ENCODE measurements around the gene SNX3. TPM values are rescaled to one million over a fixed set of nuclear protein-coding genes. Genes with fewer than 3 reads are reported as not detected.
A peak's percentile ranks its signal among the peaks of the same experiment; 100 is the strongest.
"Not testable (repeated sequence)": the region's sequence is repeated elsewhere in the genome, so short reads cannot be mapped to it uniquely, and the experiment has no call there.

Gene SNX3
- total and polyA plus RNA-seq, 10 donors, result 132 to 236 (median 170) TPM

GRCh38 chr6:108252055-108252454 is 8.8 kb downstream of the SNX3 start:
- Histone ChIP-seq H3K4me1 (peaks cover 41 to 100% (median 88%) of the 10 kb centered on the region in 6 donors), H3K9me3 (no peaks in the 10 kb centered on the region), H3K4me3 (no peak overlapping the region), H3K27ac (peak overlapping the region in 3 of 8 donors; percentile 6 to 21 (median 14)), H3K27me3 (replicated peaks in 1 of 7) (no peaks in the 10 kb centered on the region), H3K36me3 (peaks cover 0 to 61% (median 4%) of the 10 kb centered on the region in 6 donors)
- intact Hi-C loops (cut with DNase I; ENCODE audit: low total_unique reads), result no loop called here
- 71 to 89% (median 75%) methylated on average over 5 of the region's 5 CpGs for WGBS, 5 donors
- DNase-seq, result no peak
- TF ChIP-seq POLR2A (IDR thresholded peaks at IDR 0.05) (no peak), CTCF (IDR thresholded peaks at IDR 0.05 in 8 of 11, conservative IDR thresholded peaks at IDR 0.05 in 3 of 11) (no peak), POLR2AphosphoS5 (IDR thresholded peaks at IDR 0.05) (no peak)

GRCh38 chr6:108251252-108251651 is 9.6 kb downstream of the SNX3 start:
- peak overlapping the region in 4 of 8 donors; percentile 6 to 21 (median 16) for H3K27ac ChIP-seq
- H3K4me3 ChIP-seq, result no peak overlapping the region
- H3K27me3 ChIP-seq (replicated peaks in 1 of 7), result no peaks in the 10 kb centered on the region
- peaks cover 34 to 98% (median 82%) of the 10 kb centered on the region in 6 donors for H3K4me1 ChIP-seq
- intact Hi-C loops (cut with DNase I; ENCODE audit: low total_unique reads), result no loop called here
- 59 to 84% (median 71%) methylated on average over 2 of the region's 2 CpGs for WGBS, 5 donors
- DNase-seq, result no peak
- TF ChIP-seq POLR2A (IDR thresholded peaks at IDR 0.05), result no peak
- no peak for TF ChIP-seq CTCF (IDR thresholded peaks at IDR 0.05 in 8 of 11, conservative IDR thresholded peaks at IDR 0.05 in 3 of 11)
- no peak for TF ChIP-seq POLR2AphosphoS5 (IDR thresholded peaks at IDR 0.05)
- no peaks in the 10 kb centered on the region for H3K9me3 ChIP-seq
- H3K36me3 ChIP-seq, result peaks cover 0 to 64% (median 4%) of the 10 kb centered on the region in 6 donors

- Histone ChIP-seq H3K9me3 (peaks cover 0 to 6% (median under 1%) of the 10 kb centered on the region in 8 donors), H3K4me3 (no peak overlapping the region), H3K4me1 (peaks cover 32 to 89% (median 73%) of the 10 kb centered on the region in 6 donors), H3K27ac (peak overlapping the region in 3 of 8 donors; percentile 13 to 26 (median 18)), H3K36me3 (peaks cover 0 to 57% (median 7%) of the 10 kb centered on the region in 6 donors), H3K27me3 (replicated peaks in 1 of 7) (no peaks in the 10 kb centered on the region)
- TF ChIP-seq CTCF (IDR thresholded peaks at IDR 0.05 in 8 of 11, conservative IDR thresholded peaks at IDR 0.05 in 3 of 11), result peak in 1 of 11 experiments; percentile 12
- no peak for TF ChIP-seq POLR2AphosphoS5 (IDR thresholded peaks at IDR 0.05)
- DNase-seq, result no peak
- WGBS, 5 donors, result 65 to 86% (median 70%) methylated on average over 2 of the region's 2 CpGs
- intact Hi-C loops (cut with DNase I; ENCODE audit: low total_unique reads), result no loop called here
These were observed 10.5 kb downstream of the SNX3 start for GRCh38 chr6:108250240-108250866.

GRCh38 chr6:108247965-108248536 is 12.8 kb downstream of the SNX3 start:
- Histone ChIP-seq H3K9me3 (peaks cover 0 to 9% (median 3%) of the 10 kb centered on the region in 8 donors), H3K4me1 (peaks cover 20 to 77% (median 52%) of the 10 kb centered on the region in 6 donors), H3K4me3 (no peak overlapping the region), H3K36me3 (peaks cover 0 to 66% (median 11%) of the 10 kb centered on the region in 6 donors), H3K27me3 (replicated peaks in 1 of 7) (no peaks in the 10 kb centered on the region), H3K27ac (peak overlapping the region in 1 of 8 donors; percentile 48)
- WGBS, 5 donors, result 86 to 97% (median 95%) methylated on average over 1 of the region's 1 CpG
- no peak for TF ChIP-seq CTCF (IDR thresholded peaks at IDR 0.05 in 8 of 11, conservative IDR thresholded peaks at IDR 0.05 in 3 of 11)
- no peak for TF ChIP-seq POLR2AphosphoS5 (IDR thresholded peaks at IDR 0.05)
- TF ChIP-seq POLR2A (IDR thresholded peaks at IDR 0.05), result no peak
- intact Hi-C loops (cut with DNase I; ENCODE audit: low total_unique reads), result no loop called here
- DNase-seq, result no peak

- H3K27ac ChIP-seq; H3K4me3 ChIP-seq; intact Hi-C loops (cut with DNase I; ENCODE audit: low total_unique reads); DNase-seq; H3K27me3 ChIP-seq (replicated peaks in 1 of 7): not testable (repeated sequence)
- Histone ChIP-seq H3K4me1 (peaks cover 3 to 63% (median 30%) of the 10 kb centered on the region in 6 donors), H3K36me3 (peaks cover 0 to 72% (median 11%) of the 10 kb centered on the region in 6 donors), H3K9me3 (peaks cover 0 to 22% (median 12%) of the 10 kb centered on the region in 8 donors)
- 92 to 98% (median 97%) methylated on average over 7 of the region's 7 CpGs for WGBS, 5 donors
These were observed 15.7 kb downstream of the SNX3 start for GRCh38 chr6:108245095-108245494.
